B cell (primary cell): ENCODE data around the gene ZNF407. TPM values are rescaled to one million over a fixed set of nuclear protein-coding genes. Genes with fewer than 3 reads are reported as not detected.

Source experiments
- ATAC-seq: fragments of 200-7000 bp; cut with Tn5 transposase; one replicate; pipeline ENCODE4 v1.10.0; 2021; ENCODE audit warnings: low read depth, mild to moderate bottlenecking, moderate number of reproducible peaks, moderate library complexity
- CTCF ChIA-PET: fragments of 350-600 bp; sonication (Branson Sonifier 250); formaldehyde crosslinking; loops from one replicate; lab custom pipeline; 2021; ENCODE audit warnings: antibody characterized with exemption, inconsistent platforms; lab: Charles Lee
- POLR2A ChIA-PET: fragments of 350-600 bp; sonication (Branson Sonifier 250); formaldehyde crosslinking; loops from one replicate; lab custom pipeline; 2021; ENCODE audit warnings: antibody characterized with exemption; lab: Charles Lee
- DNase-seq: peaks from one replicate; pipeline ENCODE4 v3.0.0; 2013
- H2AFZ ChIP-seq: 2 replicates; pipeline ENCODE4 v1.6.1; 2012; ENCODE audit warnings: mild to moderate bottlenecking, low read depth, low read length; ENCODE audit not compliant: insufficient read depth, poor library complexity, severe bottlenecking
- H3K27ac ChIP-seq, 2 donors: 1 replicate in 1 of 2; 2 replicates in 1 of 2; pipeline ENCODE4 v1.5.1; 2012 to 2013; ENCODE audit warnings: low read length in 2 of 2, mild to moderate bottlenecking in 2 of 2, moderate library complexity in 1 of 2
- H3K27me3 ChIP-seq, 4 experiments: fragments of 200-600 bp in 1 of 4; sonication (generic) in 1 of 4; replicated peaks in 1 of 4; 1 replicate in 2 of 4; 2 replicates in 2 of 4; pipeline versions ENCODE4 v1.6.1 to v1.7.0; 2013 to 2016; ENCODE audit warnings: low read length in 3 of 4, mild to moderate bottlenecking in 2 of 4, mixed read lengths in 1 of 4, moderate library complexity in 1 of 4; ENCODE audit not compliant: insufficient read depth in 4 of 4, control insufficient read depth in 3 of 4; ENCODE audit errors: control extremely low read depth in 1 of 4
- H3K36me3 ChIP-seq, 2 experiments: replicated peaks in 1 of 2; 1 replicate in 1 of 2; 2 replicates in 1 of 2; pipeline versions ENCODE4 v1.6.1 to v1.7.1; 2013; ENCODE audit warnings: low read length in 1 of 2; ENCODE audit not compliant: insufficient read depth in 2 of 2, control insufficient read depth in 1 of 2; ENCODE audit errors: control extremely low read depth in 1 of 2, extremely low read depth in 1 of 2
- H3K4me1 ChIP-seq, 2 donors: fragments of 200-600 bp in 1 of 2; sonication (generic) in 1 of 2; 1 replicate in 1 of 2; 2 replicates in 1 of 2; pipeline versions ENCODE4 v1.5.1 to v1.6.1; 2013 to 2017; ENCODE audit warnings: low read length in 2 of 2; ENCODE audit not compliant: control insufficient read depth in 2 of 2, insufficient read depth in 2 of 2
- H3K4me2 ChIP-seq: replicated peaks from 2 replicates; pipeline ENCODE3; 2012; ENCODE audit warnings: mild to moderate bottlenecking, low read depth, low read length; ENCODE audit not compliant: poor library complexity, severe bottlenecking
- H3K4me3 ChIP-seq, 5 experiments: fragments of 200-600 bp in 1 of 5; sonication (generic) in 1 of 5; 1 replicate in 3 of 5; 2 replicates in 2 of 5; pipeline versions ENCODE4 v1.5.1 to v1.7.0; 2011 to 2016; ENCODE audit warnings: low read length in 4 of 5, mild to moderate bottlenecking in 4 of 5, low read depth in 2 of 5, control low read depth in 1 of 5, moderate library complexity in 1 of 5; ENCODE audit not compliant: insufficient read depth in 1 of 5; ENCODE audit errors: control extremely low read depth in 1 of 5, extremely low read depth in 1 of 5
- H3K79me2 ChIP-seq: fragments of 200-600 bp; sonication (generic); one replicate; pipeline ENCODE4 v1.6.0; 2016; ENCODE audit warnings: low read length; ENCODE audit not compliant: control insufficient read depth, insufficient read depth
- H3K9ac ChIP-seq: fragments of 200-600 bp; sonication (generic); 2 replicates; pipeline ENCODE4 v1.6.1; 2017; ENCODE audit warnings: mild to moderate bottlenecking, low read length, moderate library complexity
- H3K9me3 ChIP-seq, 3 donors: one replicate each; pipeline versions ENCODE4 v1.6.1 to v1.7.1; 2013; ENCODE audit warnings: low read length in 2 of 3; ENCODE audit not compliant: control insufficient read depth in 2 of 3, insufficient read depth in 1 of 3; ENCODE audit errors: control extremely low read depth in 1 of 3
- H4K20me1 ChIP-seq: 2 replicates; pipeline ENCODE4 v1.6.0; 2012; ENCODE audit warnings: mild to moderate bottlenecking, low read length; ENCODE audit not compliant: insufficient read depth, control insufficient read depth, poor library complexity, severe bottlenecking
- H3K27ac Mint-ChIP-seq: one replicate; pipeline ENCODE4 v1.8.0; 2021; ENCODE audit warnings: mixed read lengths
- H3K27me3 Mint-ChIP-seq: one replicate; pipeline ENCODE4 v1.8.0; 2021; ENCODE audit warnings: mixed read lengths
- H3K4me1 Mint-ChIP-seq: one replicate; pipeline ENCODE4 v1.8.0; 2021; ENCODE audit warnings: mixed read lengths
- H3K4me3 Mint-ChIP-seq: one replicate; pipeline ENCODE4 v1.8.0; 2021; ENCODE audit warnings: mixed read lengths
- H3K9me3 Mint-ChIP-seq: one replicate; pipeline ENCODE4 v1.8.0; 2022; ENCODE audit warnings: mixed read lengths; ENCODE audit not compliant: insufficient read depth
- CTCF ChIP-seq: fragments of 200-600 bp; IDR thresholded peaks from one replicate; pipeline ENCODE4 v1.8.0; 2022; ENCODE audit warnings: antibody characterized with exemption, mild to moderate bottlenecking
- EZH2 ChIP-seq: IDR thresholded peaks from 2 replicates; pipeline ENCODE4 v1.6.1; 2012; ENCODE audit warnings: borderline replicate concordance, low read depth, mild to moderate bottlenecking, moderate library complexity, low read length; ENCODE audit not compliant: insufficient read depth, poor library complexity, severe bottlenecking
- WGBS: methylation state at CpG from one replicate; pipeline ENCODE4 v1.1.5; 2013; ENCODE audit warnings: missing lambda C conversion rate; ENCODE audit not compliant: insufficient coverage; 5-methylcytosine and 5-hydroxymethylcytosine counted together
- intact Hi-C: fragments of 100-400 bp; cut with micrococcal nuclease; formaldehyde crosslinking; loops from one replicate; pipeline ENCODE4 v1.10.0; 2022
- polyA plus RNA-seq: library from polyadenylated mRNA; depleted of rRNA; stranded (reverse); fragments of >200 nt; gene quantifications from 2 replicates; pipeline ENCODE4 v1.2.3, GENCODE V29; 2012
- total RNA-seq, 2 donors: library from RNA; stranded (reverse); fragments of 120-200 nt in 1 of 2; gene quantifications; 1 replicate in 1 of 2; 2 replicates in 1 of 2; pipeline versions ENCODE4 v1.2.3 to v1.2.4, GENCODE V29; 2013 to 2022

Gene ZNF407
- total and polyA plus RNA-seq, 2 donors (not counting 1 experiment from before 2014, with no cell fraction given), result 4.5 to 37.1 TPM

GRCh38 chr18:74679006-74679678, 81.5 kb downstream of the ZNF407 start:
- Histone ChIP-seq H2AFZ (no peak overlapping the region), H3K4me2 (no peak overlapping the region), H3K4me1 (no peaks in the 10 kb centered on the region), H3K9me3 (peaks cover 0 to 19% (median 11%) of the 10 kb centered on the region in 3 donors), H3K4me3 (no peak overlapping the region), H3K79me2 (peaks cover 5% of the 10 kb centered on the region), H3K27me3 (no peaks in the 10 kb centered on the region), H3K27ac (no peak overlapping the region), H4K20me1 (no peaks in the 10 kb centered on the region), H3K9ac (no peak overlapping the region), H3K36me3 (peaks cover 2 to 4% of the 10 kb centered on the region in 2 experiments)
- Mint-ChIP-seq H3K4me3 (no peak overlapping the region), H3K4me1 (no peaks in the 10 kb centered on the region), H3K27ac (no peak overlapping the region), H3K27me3 (no peaks in the 10 kb centered on the region), H3K9me3 (peaks cover 2% of the 10 kb centered on the region)
- POLR2A ChIA-PET, result no interaction called here
- intact Hi-C loops, result no loop called here
- no peak for ATAC-seq
- no peak for TF ChIP-seq EZH2
- no peak for TF ChIP-seq CTCF
- no peak for DNase-seq
- CTCF ChIA-PET, result no interaction called here
- 0% methylated on average over 1 of the region's 6 CpGs for WGBS

GRCh38 chr18:74679679-74680076, 82.0 kb downstream of the ZNF407 start:
- ATAC-seq, result no peak
- TF ChIP-seq CTCF (no peak), EZH2 (no peak)
- no peak for DNase-seq
- H3K4me2 ChIP-seq, result no peak overlapping the region
- peaks cover 5% of the 10 kb centered on the region for H3K79me2 ChIP-seq
- Mint-ChIP-seq H3K27ac (no peak overlapping the region), H3K27me3 (no peaks in the 10 kb centered on the region), H3K4me1 (no peaks in the 10 kb centered on the region), H3K4me3 (no peak overlapping the region), H3K9me3 (peaks cover 2% of the 10 kb centered on the region)
- H3K9ac ChIP-seq, result no peak overlapping the region
- H2AFZ ChIP-seq, result no peak overlapping the region
- H3K9me3 ChIP-seq, result peaks cover 0 to 19% (median 11%) of the 10 kb centered on the region in 3 donors
- H3K27ac ChIP-seq, result no peak overlapping the region
- H3K27me3 ChIP-seq, result no peaks in the 10 kb centered on the region
- H3K4me1 ChIP-seq, result no peaks in the 10 kb centered on the region
- H3K36me3 ChIP-seq, result peaks cover 0 to 4% of the 10 kb centered on the region in 2 experiments
- H4K20me1 ChIP-seq, result no peaks in the 10 kb centered on the region
- WGBS, result no CpG with 5 or more reads among the region's 2 CpGs
- ChIA-PET POLR2A (no interaction called here), CTCF (interaction anchor here (0.7 kb wide), 1 partner anchor 18 kb away, joined by 3 read pairs; no protein-coding TSS in a partner anchor)
- intact Hi-C loops, result no loop called here
- no peak overlapping the region for H3K4me3 ChIP-seq
